A549 (cell line): ENCODE measurements around the gene RFC1. TPM values are rescaled to one million over a fixed set of nuclear protein-coding genes. Genes with fewer than 3 reads are reported as not detected.

Experiments used
- ATAC-seq, 2 experiments: fragments of 200-7000 bp in 1 of 2; fragments of >200 bp in 1 of 2; cut with Nextera tagmentation in 1 of 2; cut with Tn5 transposase in 1 of 2; 3 replicates each; pipeline versions ENCODE4 v1.8.0 to v1.9.1; 2018 to 2020; ENCODE audit warnings: mild to moderate bottlenecking in 1 of 2, moderate library complexity in 1 of 2
- CTCF ChIA-PET: fragments of 300-600 bp; sonication (Branson Sonifier 250); formaldehyde crosslinking; extraction: SDS; loops from one replicate; lab custom pipeline; 2021; ENCODE audit warnings: antibody characterized with exemption, inconsistent platforms; lab: Yijun Ruan, JAX
- POLR2A ChIA-PET: fragments of 350-600 bp; formaldehyde crosslinking; extraction: SDS; loops from one replicate; lab custom pipeline; 2021; ENCODE audit warnings: antibody characterized with exemption, inconsistent platforms; lab: Yijun Ruan, JAX
- DNase-seq, 2 experiments: peaks; one replicate each; pipeline versions ENCODE4 v3.0.0 to v3.0.0-alpha.2; 2011 to 2016; ENCODE audit warnings: low read depth in 1 of 2, low spot score in 1 of 2
- FAIRE-seq: peaks from 2 replicates; lab custom pipeline; 2011; peaks lifted over from hg19 to GRCh38; lab: Jason Lieb, UNC
- H3K27ac ChIP-seq, 2 experiments: fragments of >200 bp; sonication (Bioruptor Twin); formaldehyde crosslinking; 3 replicates each; pipeline ENCODE4 v1.5.1; 2016 to 2017
- H3K4me1 ChIP-seq: fragments of >200 bp; sonication (Bioruptor Twin); formaldehyde crosslinking; 3 replicates; pipeline ENCODE4 v1.6.1; 2016
- H3K4me2 ChIP-seq: fragments of >200 bp; sonication (Bioruptor Twin); formaldehyde crosslinking; 3 replicates; pipeline ENCODE4 v1.6.1; 2016
- H3K4me3 ChIP-seq: fragments of >200 bp; sonication (Bioruptor Twin); formaldehyde crosslinking; 3 replicates; pipeline ENCODE4 v1.5.1; 2016
- H3K9me3 ChIP-seq: fragments of >200 bp; sonication (Bioruptor Twin); formaldehyde crosslinking; 3 replicates; pipeline ENCODE4 v1.6.1; 2016
- CEBPB ChIP-seq, 2 experiments: fragments of >200 bp in 1 of 2; sonication (Bioruptor Twin) in 1 of 2; formaldehyde crosslinking in 1 of 2; IDR thresholded peaks; 2 replicates each; pipeline ENCODE4 v1.6.1; 2012 to 2016
- CHD2 ChIP-seq: fragments of 150-350 bp; IDR thresholded peaks from 2 replicates; pipeline ENCODE4 v1.6.1; 2014; ENCODE audit warnings: low read length; ENCODE audit not compliant: partially characterized antibody
- EHF ChIP-seq: fragments of 250-450 bp; sonication (Bioruptor Pico); IDR thresholded peaks from 2 replicates; pipeline ENCODE4 v1.5.0; 2020; ENCODE audit warnings: mild to moderate bottlenecking
- EP300 ChIP-seq, 2 experiments: fragments of >200 bp; sonication (Bioruptor Twin); formaldehyde crosslinking; IDR thresholded peaks; 2 replicates in 1 of 2; 3 replicates in 1 of 2; pipeline ENCODE4 v1.6.1; 2016 to 2017
- FOSL2 ChIP-seq, 2 experiments: fragments of 450-650 bp in 1 of 2; fragments of >200 bp in 1 of 2; sonication (Bioruptor Twin) in 1 of 2; formaldehyde crosslinking; IDR thresholded peaks; 2 replicates each; pipeline versions ENCODE4 v1.5.0 to v1.6.1; 2016 to 2020; ENCODE audit warnings: mild to moderate bottlenecking in 1 of 2, moderate library complexity in 1 of 2
- HOXA7 ChIP-seq: fragments of 250-450 bp; sonication (Bioruptor Pico); IDR thresholded peaks from 2 replicates; pipeline ENCODE4 v1.5.0; 2020; ENCODE audit warnings: mild to moderate bottlenecking, moderate library complexity
- HOXB13 ChIP-seq: fragments of 250-450 bp; sonication (Bioruptor Pico); IDR thresholded peaks from 2 replicates; pipeline ENCODE4 v1.5.0; 2020; ENCODE audit warnings: low read depth, mild to moderate bottlenecking, moderate library complexity
- HOXB5 ChIP-seq: fragments of 250-450 bp; sonication (Bioruptor Pico); IDR thresholded peaks from 2 replicates; pipeline ENCODE4 v1.5.0; 2020; ENCODE audit warnings: mild to moderate bottlenecking, moderate library complexity
- KDM1A ChIP-seq: fragments of 200-600 bp; sonication (generic); IDR thresholded peaks from 2 replicates; pipeline ENCODE4 v1.6.1; 2016; ENCODE audit warnings: low read depth, mild to moderate bottlenecking
- NFE2L2 ChIP-seq: fragments of 150-350 bp; conservative IDR thresholded peaks from 2 replicates; pipeline ENCODE4 v1.6.1; 2014; ENCODE audit warnings: low read length
- NPAS2 ChIP-seq: fragments of 250-450 bp; sonication (Bioruptor Pico); IDR thresholded peaks from 2 replicates; pipeline ENCODE4 v1.8.0; 2022; ENCODE audit warnings: mild to moderate bottlenecking, moderate library complexity, borderline replicate concordance
- NR3C1 ChIP-seq: fragments of >200 bp; sonication (Bioruptor Twin); formaldehyde crosslinking; IDR thresholded peaks from 3 replicates; pipeline ENCODE4 v1.6.1; 2017
- POLR2A ChIP-seq: IDR thresholded peaks from 2 replicates; pipeline ENCODE4 v1.6.1; 2012; ENCODE audit warnings: mild to moderate bottlenecking, low read length
- POLR2AphosphoS2 ChIP-seq: conservative IDR thresholded peaks from 2 replicates; pipeline ENCODE4 v1.6.1; 2012; ENCODE audit warnings: low read length, improper control_type of control experiment, inconsistent platforms
- RARB ChIP-seq: fragments of 250-450 bp; sonication (Bioruptor Pico); IDR thresholded peaks from 2 replicates; pipeline ENCODE4 v1.8.0; 2021; ENCODE audit warnings: mild to moderate bottlenecking, moderate library complexity
- REST ChIP-seq: fragments of 200-600 bp; sonication (generic); IDR thresholded peaks from 2 replicates; pipeline ENCODE4 v1.6.1; 2016; ENCODE audit warnings: antibody characterized with exemption, mild to moderate bottlenecking, moderate library complexity
- SMC3 ChIP-seq: fragments of >200 bp; sonication (Bioruptor Twin); formaldehyde crosslinking; IDR thresholded peaks from 3 replicates; pipeline ENCODE4 v1.6.1; 2018; ENCODE audit warnings: inconsistent platforms
- SREBF2 ChIP-seq: fragments of 450-650 bp; IDR thresholded peaks from 2 replicates; pipeline ENCODE4 v1.6.1; 2014; ENCODE audit warnings: mild to moderate bottlenecking, moderate library complexity
- USF2 ChIP-seq: fragments of 450-650 bp; IDR thresholded peaks from 2 replicates; pipeline ENCODE4 v1.6.1; 2014; ENCODE audit warnings: antibody characterized with exemption
- ZNF302 ChIP-seq: fragments of 250-450 bp; sonication (Bioruptor Pico); IDR thresholded peaks from 2 replicates; pipeline ENCODE4 v1.9.0; 2021; ENCODE audit warnings: inconsistent platforms, mild to moderate bottlenecking, moderate library complexity
- ZSCAN20 ChIP-seq: fragments of 250-450 bp; sonication (Bioruptor Pico); IDR thresholded peaks from 2 replicates; pipeline ENCODE4 v1.8.0; 2022; ENCODE audit warnings: mild to moderate bottlenecking, moderate library complexity
- whole genome bisulfite sequencing: methylation state at CpG from one replicate; pipeline ENCODE4 v1.1.6; 2017; ENCODE audit errors: missing lambda C conversion rate; 5-methylcytosine and 5-hydroxymethylcytosine counted together
- polyA plus RNA-seq, 4 experiments: library from polyadenylated mRNA; depleted of rRNA in 3 of 4; stranded (reverse); fragments of >200 nt; fragmentation: RNase III in 1 of 4; extraction: RNeasy Plus Mini Kit Qiagen cat#74134 plus additional on column Dnase treatment in 1 of 4; gene quantifications; 2 replicates in 3 of 4; 3 replicates in 1 of 4; pipeline ENCODE4 v1.2.3, GENCODE V29; 2011 to 2017
- TF ChIP-seq, protein P1 (sequence below): fragments of >200 bp; sonication (Bioruptor Twin); formaldehyde crosslinking; IDR thresholded peaks from 3 replicates; pipeline ENCODE4 v1.5.1; 2016
- TF ChIP-seq, protein P2 (sequence below): fragments of >200 bp; sonication (Bioruptor Twin); formaldehyde crosslinking; IDR thresholded peaks from 2 replicates; pipeline ENCODE4 v1.6.1; 2016

The RFC1 gene
- polyA plus RNA-seq, 2 of the 4 experiments (the other 2 are of a cell fraction): 24.5 to 46.5 TPM

DNA sequence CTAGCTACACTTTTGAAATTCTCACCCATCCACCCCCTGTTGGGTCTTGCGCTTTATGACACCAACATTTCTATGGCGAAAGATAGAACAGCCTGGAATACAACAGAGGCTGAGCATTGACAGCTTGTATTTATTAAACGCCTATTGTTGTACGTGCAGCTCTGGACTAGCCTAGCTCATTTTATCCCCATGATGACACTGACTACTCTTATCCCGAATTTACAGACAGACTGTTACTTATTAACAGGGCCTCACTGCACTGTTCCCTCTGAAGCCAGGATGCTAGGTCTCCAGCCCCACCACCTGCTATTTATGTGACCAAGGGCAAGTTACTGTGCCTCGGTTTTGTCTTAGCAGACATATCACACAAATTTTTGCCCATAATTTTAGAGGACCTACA, 1.0 kb upstream of the RFC1 start:
- POLR2A ChIA-PET: interaction anchor here (1.3 kb wide), 1 partner anchor 91 kb away, joined by 9 read pairs; the partner anchor contains the start of genes LIAS and RPL9
- H3K9me3 ChIP-seq: peaks cover 4% of the 10 kb centered on the region; the same call in 1 of the 3 replicates
- ATAC-seq (no peak), FAIRE-seq (no peak), DNase-seq (no peak)
- CTCF ChIA-PET: interaction anchor here (1.0 kb wide), 1 partner anchor 18 kb away, joined by 3 read pairs; no protein-coding TSS in a partner anchor
- peaks cover 3% of the 10 kb centered on the region; the same call in 1 of the 3 replicates for H3K4me1 ChIP-seq
- 62% methylated on average over 6 of the region's 6 CpGs for WGBS
- TF ChIP-seq EP300 (IDR thresholded peaks at IDR 0.05) (no peak), SMC3 (no peak)
- H3K4me3 ChIP-seq: no peak overlapping the region
- no peak overlapping the region for H3K27ac ChIP-seq
- H3K4me2 ChIP-seq: no peak overlapping the region; the same call in 2 of the 3 replicates

DNA sequence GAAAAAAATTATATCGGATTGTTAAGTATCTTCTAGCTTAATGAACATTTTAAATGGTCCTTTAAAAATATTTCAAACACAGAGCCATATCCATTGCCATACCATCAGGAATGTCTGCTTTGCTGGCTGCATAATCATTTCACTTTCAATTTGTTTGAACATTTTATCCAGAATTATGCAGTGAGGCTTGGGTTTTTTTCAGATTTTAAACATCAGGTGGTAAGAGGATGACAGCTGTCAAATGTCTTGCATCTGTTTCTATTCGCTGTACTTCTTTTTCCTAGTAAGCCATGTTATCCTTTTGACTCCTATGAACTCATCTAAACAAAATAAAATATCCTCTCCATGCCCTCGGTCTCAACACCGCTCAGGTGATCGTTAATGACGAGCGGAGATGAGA, 802 bp downstream of the RFC1 start:
- FAIRE-seq (no peak), ATAC-seq (no peak), DNase-seq (no peak)
- peak overlapping the region; percentile 97 for H3K4me2 ChIP-seq
- H3K4me3 ChIP-seq: peak overlapping the region; percentile 89
- no peak for TF ChIP-seq REST
- no peak for TF ChIP-seq CHD2
- no peak for TF ChIP-seq ZSCAN20
- no peak for TF ChIP-seq NR3C1
- no peak for TF ChIP-seq SMC3
- TF ChIP-seq CEBPB (IDR thresholded peaks at IDR 0.05): no peak
- TF ChIP-seq EHF (CRISPR knock-in tag): no peak
- ChIA-PET POLR2A (interaction anchor here (1.0 to 1.2 kb wide), 2 partner anchors 8 to 43 kb away, joined by 3 to 4 read pairs; no protein-coding TSS in a partner anchor), CTCF (no interaction called here)
- H3K9me3 ChIP-seq: no peaks in the 10 kb centered on the region
- H3K4me1 ChIP-seq: peaks cover 3% of the 10 kb centered on the region; the same call in 1 of the 3 replicates
- H3K27ac ChIP-seq: peak overlapping the region; percentile 85 to 96; a peak in 4 of 6 replicates
- WGBS: 23% methylated on average over 7 of the region's 7 CpGs

GRCh38 chr4:39363773-39364393, 2.3 kb downstream of the RFC1 start:
- no peak for FAIRE-seq
- no peak overlapping the region for H3K4me3 ChIP-seq
- ChIA-PET POLR2A (interaction anchor here (0.5 to 0.6 kb wide), 2 partner anchors 43 to 318 kb away, joined by 3 to 9 read pairs; no protein-coding TSS in a partner anchor), CTCF (no interaction called here)
- DNase-seq: no peak
- no peak for ATAC-seq
- 94% methylated on average over 4 of the region's 4 CpGs for WGBS
- peaks cover 3% of the 10 kb centered on the region; the same call in 1 of the 3 replicates for H3K4me1 ChIP-seq
- no peak overlapping the region for H3K4me2 ChIP-seq
- H3K9me3 ChIP-seq: no peaks in the 10 kb centered on the region
- no peak for TF ChIP-seq FOSL2 (IDR thresholded peaks at IDR 0.05)
- no peak for TF ChIP-seq FOSL2 (CRISPR knock-in tag; IDR thresholded peaks at IDR 0.05)
- no peak for TF ChIP-seq POLR2A
- TF ChIP-seq ZNF302: no peak
- no peak for TF ChIP-seq NR3C1
- TF ChIP-seq HOXB5 (CRISPR knock-in tag): no peak
- no peak for TF ChIP-seq EHF (CRISPR knock-in tag)
- no peak for TF ChIP-seq POLR2AphosphoS2
- no peak for TF ChIP-seq HOXA7 (CRISPR knock-in tag)
- H3K27ac ChIP-seq: no peak overlapping the region

GRCh38 chr4:39362827-39363226, 3.3 kb downstream of the RFC1 start:
- no peak overlapping the region for H3K4me3 ChIP-seq
- CTCF ChIA-PET: interaction anchor here (0.6 kb wide), 1 partner anchor 474 kb away, joined by 3 read pairs; no protein-coding TSS in a partner anchor
- H3K4me2 ChIP-seq: no peak overlapping the region
- POLR2A ChIA-PET: no interaction called here
- 82% methylated on average over 3 of the region's 3 CpGs for WGBS
- H3K9me3 ChIP-seq: no peaks in the 10 kb centered on the region
- FAIRE-seq: no peak
- H3K27ac ChIP-seq: no peak overlapping the region
- ATAC-seq: no peak
- peaks cover 3% of the 10 kb centered on the region; the same call in 1 of the 3 replicates for H3K4me1 ChIP-seq
- DNase-seq: no peak
- no peak for TF ChIP-seq HOXA7 (CRISPR knock-in tag)
- TF ChIP-seq, protein P1, sequence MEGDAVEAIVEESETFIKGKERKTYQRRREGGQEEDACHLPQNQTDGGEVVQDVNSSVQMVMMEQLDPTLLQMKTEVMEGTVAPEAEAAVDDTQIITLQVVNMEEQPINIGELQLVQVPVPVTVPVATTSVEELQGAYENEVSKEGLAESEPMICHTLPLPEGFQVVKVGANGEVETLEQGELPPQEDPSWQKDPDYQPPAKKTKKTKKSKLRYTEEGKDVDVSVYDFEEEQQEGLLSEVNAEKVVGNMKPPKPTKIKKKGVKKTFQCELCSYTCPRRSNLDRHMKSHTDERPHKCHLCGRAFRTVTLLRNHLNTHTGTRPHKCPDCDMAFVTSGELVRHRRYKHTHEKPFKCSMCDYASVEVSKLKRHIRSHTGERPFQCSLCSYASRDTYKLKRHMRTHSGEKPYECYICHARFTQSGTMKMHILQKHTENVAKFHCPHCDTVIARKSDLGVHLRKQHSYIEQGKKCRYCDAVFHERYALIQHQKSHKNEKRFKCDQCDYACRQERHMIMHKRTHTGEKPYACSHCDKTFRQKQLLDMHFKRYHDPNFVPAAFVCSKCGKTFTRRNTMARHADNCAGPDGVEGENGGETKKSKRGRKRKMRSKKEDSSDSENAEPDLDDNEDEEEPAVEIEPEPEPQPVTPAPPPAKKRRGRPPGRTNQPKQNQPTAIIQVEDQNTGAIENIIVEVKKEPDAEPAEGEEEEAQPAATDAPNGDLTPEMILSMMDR: no peak
- no peak for TF ChIP-seq SMC3
- TF ChIP-seq USF2: no peak
- no peak for TF ChIP-seq NFE2L2
- no peak for TF ChIP-seq RARB (CRISPR knock-in tag)
- TF ChIP-seq, protein P2, sequence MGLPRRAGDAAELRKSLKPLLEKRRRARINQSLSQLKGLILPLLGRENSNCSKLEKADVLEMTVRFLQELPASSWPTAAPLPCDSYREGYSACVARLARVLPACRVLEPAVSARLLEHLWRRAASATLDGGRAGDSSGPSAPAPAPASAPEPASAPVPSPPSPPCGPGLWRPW: no peak
- no peak for TF ChIP-seq SREBF2
- no peak for TF ChIP-seq NPAS2
- TF ChIP-seq NR3C1: no peak
- TF ChIP-seq CEBPB (IDR thresholded peaks at IDR 0.05): no peak
- TF ChIP-seq ZSCAN20: no peak
- no peak for TF ChIP-seq HOXB13 (CRISPR knock-in tag)
- TF ChIP-seq POLR2A: no peak
- TF ChIP-seq KDM1A: no peak
- TF ChIP-seq HOXB5 (CRISPR knock-in tag): no peak
